SK-N-SH (cell line): ENCODE data around the gene PDIA6. TPM values are rescaled to one million over a fixed set of nuclear protein-coding genes. Genes with fewer than 3 reads are reported as not detected.

Experiments used
- CTCF ChIA-PET: fragments of 300-600, 350-600 bp; formaldehyde crosslinking; extraction: SDS; loops from one replicate; lab custom pipeline; 2021; lab: Yijun Ruan, JAX
- POLR2A ChIA-PET: fragments of 350-600 bp; sonication (Branson Sonifier 250); formaldehyde crosslinking; extraction: SDS; loops from one replicate; lab custom pipeline; 2020; ENCODE audit warnings: antibody characterized with exemption, inconsistent platforms; lab: Yijun Ruan, JAX
- DNase-seq: peaks from one replicate; pipeline ENCODE4 v3.0.0; 2012
- H2AFZ ChIP-seq: fragments of 200-600 bp; sonication (generic); 2 replicates; pipeline ENCODE4 v1.8.1; 2016; ENCODE audit warnings: antibody characterized with exemption, mild to moderate bottlenecking, low read depth
- H3F3A ChIP-seq: fragments of 200-600 bp; sonication (generic); replicated peaks from 2 replicates; pipeline ENCODE3; 2016; ENCODE audit warnings: antibody characterized with exemption, mild to moderate bottlenecking; ENCODE audit not compliant: insufficient read depth
- H3K27ac ChIP-seq, 2 experiments: fragments of 200-500 bp in 1 of 2; fragments of 200-600 bp in 1 of 2; sonication (Bioruptor generic) in 1 of 2; sonication (generic), shearing (Covaris generic) in 1 of 2; 2 replicates each; pipeline versions ENCODE4 v1.5.1 to v1.6.1; 2014 to 2016; ENCODE audit warnings: low read depth in 2 of 2, inconsistent platforms in 1 of 2, low read length in 1 of 2, mild to moderate bottlenecking in 1 of 2, mixed read lengths in 1 of 2
- H3K27me3 ChIP-seq: fragments of 200-600 bp; sonication (generic), shearing (Covaris generic); 2 replicates; pipeline ENCODE4 v1.6.1; 2016; ENCODE audit warnings: mixed run types; ENCODE audit not compliant: insufficient read depth
- H3K36me3 ChIP-seq, 2 experiments: fragments of 200-500 bp in 1 of 2; fragments of 200-600 bp in 1 of 2; sonication (Bioruptor generic) in 1 of 2; sonication (generic) in 1 of 2; replicated peaks in 1 of 2; 2 replicates each; pipeline versions ENCODE3 to v1.5.1; 2014 to 2016; ENCODE audit warnings: low read length in 1 of 2, mild to moderate bottlenecking in 1 of 2; ENCODE audit not compliant: insufficient read depth in 2 of 2, control insufficient read depth in 1 of 2
- H3K4me1 ChIP-seq, 2 experiments: fragments of 200-500 bp in 1 of 2; fragments of 200-600 bp in 1 of 2; sonication (Bioruptor generic) in 1 of 2; sonication (generic), shearing (Covaris generic) in 1 of 2; 2 replicates each; pipeline versions ENCODE4 v1.5.1 to v1.6.1; 2014 to 2016; ENCODE audit warnings: low read depth in 1 of 2, low read length in 1 of 2, mixed run types in 1 of 2; ENCODE audit not compliant: insufficient read depth in 2 of 2, control insufficient read depth in 1 of 2
- H3K4me2 ChIP-seq: fragments of 200-600 bp; sonication (generic), shearing (Covaris generic); 2 replicates; pipeline ENCODE4 v1.6.1; 2017; ENCODE audit warnings: mixed run types
- H3K4me3 ChIP-seq, 2 experiments: fragments of 200-500 bp in 1 of 2; fragments of 200-600 bp in 1 of 2; sonication (Bioruptor generic) in 1 of 2; sonication (generic), shearing (Covaris generic) in 1 of 2; 2 replicates each; pipeline versions ENCODE4 v1.5.1 to v1.8.1; 2014 to 2016; ENCODE audit warnings: low read depth in 2 of 2, inconsistent platforms in 1 of 2, low read length in 1 of 2, mild to moderate bottlenecking in 1 of 2, mixed read lengths in 1 of 2, moderate library complexity in 1 of 2
- H3K79me2 ChIP-seq: fragments of 200-600 bp; sonication (generic); 2 replicates; pipeline ENCODE4 v1.8.1; 2017; ENCODE audit warnings: mild to moderate bottlenecking; ENCODE audit not compliant: insufficient read depth
- H3K9ac ChIP-seq: fragments of 200-600 bp; sonication (generic); 2 replicates; pipeline ENCODE4 v1.6.1; 2017; ENCODE audit warnings: mixed run types
- H3K9me2 ChIP-seq: fragments of 200-600 bp; sonication (generic); 2 replicates; pipeline ENCODE4 v1.6.1; 2017; ENCODE audit warnings: mixed run types
- H3K9me3 ChIP-seq: fragments of 200-600 bp; sonication (generic); 2 replicates; pipeline ENCODE4 v1.6.1; 2017; ENCODE audit warnings: mixed run types, mild to moderate bottlenecking, moderate library complexity
- H4K20me1 ChIP-seq: fragments of 200-600 bp; sonication (generic); 2 replicates; pipeline ENCODE4 v1.6.1; 2017; ENCODE audit warnings: mild to moderate bottlenecking, mixed run types; ENCODE audit not compliant: insufficient read depth
- CHD2 ChIP-seq: fragments of 150-350 bp; IDR thresholded peaks from 2 replicates; pipeline ENCODE4 v1.6.1; 2018; ENCODE audit warnings: low read length; ENCODE audit not compliant: partially characterized antibody
- EZH2phosphoT487 ChIP-seq: fragments of 200-600 bp; sonication (generic); IDR thresholded peaks from 2 replicates; pipeline ENCODE4 v1.6.1; 2017; ENCODE audit warnings: low read depth, mixed run types, mild to moderate bottlenecking, antibody characterized with exemption, moderate library complexity, borderline replicate concordance
- FOXM1 ChIP-seq: IDR thresholded peaks from 2 replicates; pipeline ENCODE4 v1.4.0; 2012; ENCODE audit warnings: low read depth, mild to moderate bottlenecking
- IRF3 ChIP-seq: fragments of 150-350 bp; IDR thresholded peaks from 2 replicates; pipeline ENCODE4 v1.6.1; 2016; ENCODE audit warnings: mild to moderate bottlenecking, low read depth, low read length
- MXI1 ChIP-seq: IDR thresholded peaks from 2 replicates; pipeline ENCODE4 v1.6.1; 2012; ENCODE audit warnings: mild to moderate bottlenecking, low read depth, low read length, improper control_type of control experiment
- ZBTB33 ChIP-seq: IDR thresholded peaks from 2 replicates; pipeline ENCODE4 v1.4.0; 2012; ENCODE audit warnings: low read depth, borderline replicate concordance
- WGBS: methylation state at CpG from one replicate; pipeline ENCODE4 v1.1.6; 2017; ENCODE audit warnings: low lambda C conversion rate; 5-methylcytosine and 5-hydroxymethylcytosine counted together
- polyA plus RNA-seq, 3 experiments: library from polyadenylated mRNA; depleted of rRNA; stranded (reverse); fragments of >200 nt; gene quantifications; 2 replicates each; pipeline ENCODE4 v1.2.3, GENCODE V29; 2012

Gene PDIA6
- polyA plus RNA-seq, 1 of the 3 experiments (the other 2 are of a cell fraction), result 325 TPM

GRCh38 chr2:10834068-10834655, 21.6 kb upstream of the PDIA6 start:
- no peak overlapping the region for H3K4me3 ChIP-seq
- H4K20me1 ChIP-seq, result no peaks in the 10 kb centered on the region
- no peaks in the 10 kb centered on the region for H3F3A ChIP-seq
- DNase-seq, result peak; percentile 58
- H3K4me2 ChIP-seq, result no peak overlapping the region
- no peaks in the 10 kb centered on the region for H3K36me3 ChIP-seq
- H3K79me2 ChIP-seq, result no peaks in the 10 kb centered on the region
- no peak for TF ChIP-seq ZBTB33
- no peak for TF ChIP-seq IRF3
- no peak for TF ChIP-seq MXI1
- TF ChIP-seq EZH2phosphoT487, result no peak
- TF ChIP-seq FOXM1, result no peak
- H3K27ac ChIP-seq, result no peak overlapping the region; a peak in 1 of 4 replicates
- H3K27me3 ChIP-seq, result peaks cover 26% of the 10 kb centered on the region; the same call in 1 of the 2 replicates
- no peak overlapping the region for H2AFZ ChIP-seq
- peaks cover 0 to 24% of the 10 kb centered on the region in 2 experiments; a peak in 1 of 4 replicates for H3K4me1 ChIP-seq
- ChIA-PET CTCF (interaction anchor here (0.7 to 11.5 kb wide), 11 partner anchors 8 to 565 kb away, joined by 3 to 666 read pairs (median 9); partner anchors contain the start of gene KCNF1), POLR2A (no interaction called here)
- no peaks in the 10 kb centered on the region for H3K9me2 ChIP-seq
- no peaks in the 10 kb centered on the region for H3K9me3 ChIP-seq
- 68% methylated on average over 8 of the region's 8 CpGs for WGBS
- no peak overlapping the region for H3K9ac ChIP-seq

GRCh38 chr2:10833021-10833420, 20.4 kb upstream of the PDIA6 start:
- no peak overlapping the region for H2AFZ ChIP-seq
- WGBS, result 79% methylated on average over 8 of the region's 10 CpGs
- no peaks in the 10 kb centered on the region for H3K36me3 ChIP-seq
- H3K27me3 ChIP-seq, result peaks cover 32% of the 10 kb centered on the region; the same call in 1 of the 2 replicates
- CTCF ChIA-PET, result interaction anchor here (0.5 to 11.5 kb wide), 132 partner anchors 7 to 850 kb away, joined by 3 to 666 read pairs (median 5); partner anchors contain the start of genes ATP6V1C2, KCNF1, PDIA6 and ROCK2
- no peak overlapping the region for H3K4me2 ChIP-seq
- no peak for TF ChIP-seq CHD2
- H3F3A ChIP-seq, result no peaks in the 10 kb centered on the region
- DNase-seq, result no peak
- no peaks in the 10 kb centered on the region for H4K20me1 ChIP-seq
- no peak overlapping the region for H3K4me3 ChIP-seq
- H3K4me1 ChIP-seq, result peaks cover 0 to 29% of the 10 kb centered on the region in 2 experiments; a peak in 1 of 4 replicates
- no peak overlapping the region for H3K27ac ChIP-seq
- no peaks in the 10 kb centered on the region for H3K79me2 ChIP-seq
- POLR2A ChIA-PET, result interaction anchor here (1.4 kb wide), 1 partner anchor 297 kb away, joined by 3 read pairs; no protein-coding TSS in a partner anchor
- H3K9me2 ChIP-seq, result no peaks in the 10 kb centered on the region
- no peak overlapping the region for H3K9ac ChIP-seq
- H3K9me3 ChIP-seq, result no peaks in the 10 kb centered on the region
